Left hindlimb (tissue), 1 donor: ENCODE results near the gene ITPRIP.

Experiments used
- DNase-seq: peaks from one replicate; pipeline ENCODE4 v3.0.0-alpha.2; 2018

ITPRIP gene

DNA sequence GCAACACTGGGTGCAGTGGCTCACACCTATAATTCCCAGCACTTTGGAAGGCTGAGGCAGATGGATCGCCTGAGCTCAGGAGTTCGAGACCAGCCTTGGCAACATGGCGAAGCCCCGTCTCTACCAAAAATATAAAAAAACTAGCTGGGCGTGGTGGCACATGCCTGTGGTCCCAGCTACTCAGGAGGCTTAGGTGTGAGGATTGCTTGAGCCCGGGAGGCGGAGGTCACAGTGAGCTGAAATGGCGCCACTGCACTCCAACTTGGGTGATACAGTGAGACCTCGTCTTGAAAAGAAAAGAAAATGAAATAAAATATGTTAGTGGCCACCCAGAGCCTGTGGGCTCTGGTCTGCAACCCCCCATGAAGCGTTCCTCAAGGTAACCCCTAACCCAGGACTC lies 13.3 kb downstream of the ITPRIP start:
- no peak for DNase-seq

DNA sequence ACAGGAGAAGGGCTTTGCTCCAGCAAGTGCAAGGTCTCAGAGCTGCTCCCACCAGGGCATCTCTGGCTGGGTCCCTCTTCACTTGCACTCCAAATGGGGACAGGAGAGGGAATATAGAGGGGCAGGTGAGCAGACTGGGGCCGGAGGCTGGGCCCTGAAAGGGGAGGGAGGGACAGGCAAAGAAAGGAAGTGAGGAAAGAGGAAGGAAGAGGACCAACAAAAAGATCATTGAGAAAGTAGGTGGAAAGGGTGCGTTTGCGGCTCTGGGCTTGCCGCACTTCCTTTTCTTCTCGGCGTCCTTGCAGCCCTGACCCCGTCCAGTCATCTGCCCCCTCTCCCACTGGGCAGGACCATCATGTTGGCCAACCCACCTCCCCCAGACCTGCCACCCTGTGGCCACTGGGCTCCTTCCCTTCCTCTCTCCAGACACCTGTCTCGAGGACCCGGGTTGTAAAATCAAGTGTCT lies 14.0 kb downstream of the ITPRIP start:
- no peak for DNase-seq

DNA sequence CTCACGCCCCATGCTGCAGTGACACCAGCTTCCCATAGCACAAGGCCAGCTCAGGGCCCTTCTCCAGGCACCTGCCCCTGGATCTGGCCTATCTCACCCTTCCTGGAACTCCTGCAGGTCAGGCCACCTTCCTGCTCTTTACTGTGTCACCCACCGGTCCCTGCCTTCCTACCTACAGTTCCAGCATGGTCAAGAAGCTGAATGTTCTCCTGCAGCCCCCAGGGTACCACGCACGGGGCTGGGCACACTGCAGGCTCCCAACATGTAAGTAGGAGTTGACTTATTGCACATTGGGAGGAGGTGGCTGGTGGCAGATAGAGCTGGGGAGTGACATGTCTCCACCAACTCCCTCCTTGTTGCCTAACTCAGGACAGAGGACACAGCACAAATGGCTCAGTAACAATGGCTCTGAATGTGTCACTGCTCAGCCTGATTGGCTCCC lies 14.5 kb downstream of the ITPRIP start:
- no peak for DNase-seq

DNA sequence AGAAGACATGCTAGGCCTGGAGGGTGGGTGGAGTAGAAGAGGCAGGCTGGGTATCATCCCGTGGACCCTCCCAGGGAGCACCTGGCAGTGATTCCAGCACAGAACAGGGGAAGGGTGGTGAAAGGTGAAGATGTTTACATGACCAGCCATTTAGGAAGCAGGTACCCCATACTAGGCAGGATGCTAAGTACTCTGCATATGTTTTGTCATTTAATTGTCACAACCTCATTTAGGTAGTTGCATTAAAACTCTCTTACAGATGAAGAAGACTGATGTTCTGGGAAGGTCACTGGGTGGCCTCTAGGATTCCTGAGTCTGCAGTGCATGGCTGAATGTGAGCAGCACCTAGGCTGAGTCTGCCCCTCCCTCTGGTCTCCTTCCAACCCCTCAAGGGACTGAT lies 15.2 kb downstream of the ITPRIP start:
- DNase-seq, result no peak

DNA sequence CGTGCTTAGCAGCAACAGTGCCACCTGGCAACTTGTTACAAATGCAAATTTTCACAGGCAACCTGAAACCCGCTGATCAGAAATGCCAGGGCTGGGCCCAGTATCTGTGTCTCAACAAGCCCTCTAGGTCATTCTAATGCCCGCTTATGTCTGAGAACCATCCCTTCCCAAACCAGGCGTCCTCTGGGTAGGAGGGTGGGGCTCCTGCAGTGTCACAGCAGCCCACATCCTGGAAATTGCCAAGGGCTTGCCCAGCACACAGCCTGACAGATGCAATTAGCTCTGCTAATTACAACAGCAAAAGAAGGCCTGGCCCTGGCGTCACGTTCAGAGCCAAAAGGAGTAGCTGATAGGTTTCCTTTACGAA lies 15.9 kb downstream of the ITPRIP start:
- DNase-seq, result no peak

DNA sequence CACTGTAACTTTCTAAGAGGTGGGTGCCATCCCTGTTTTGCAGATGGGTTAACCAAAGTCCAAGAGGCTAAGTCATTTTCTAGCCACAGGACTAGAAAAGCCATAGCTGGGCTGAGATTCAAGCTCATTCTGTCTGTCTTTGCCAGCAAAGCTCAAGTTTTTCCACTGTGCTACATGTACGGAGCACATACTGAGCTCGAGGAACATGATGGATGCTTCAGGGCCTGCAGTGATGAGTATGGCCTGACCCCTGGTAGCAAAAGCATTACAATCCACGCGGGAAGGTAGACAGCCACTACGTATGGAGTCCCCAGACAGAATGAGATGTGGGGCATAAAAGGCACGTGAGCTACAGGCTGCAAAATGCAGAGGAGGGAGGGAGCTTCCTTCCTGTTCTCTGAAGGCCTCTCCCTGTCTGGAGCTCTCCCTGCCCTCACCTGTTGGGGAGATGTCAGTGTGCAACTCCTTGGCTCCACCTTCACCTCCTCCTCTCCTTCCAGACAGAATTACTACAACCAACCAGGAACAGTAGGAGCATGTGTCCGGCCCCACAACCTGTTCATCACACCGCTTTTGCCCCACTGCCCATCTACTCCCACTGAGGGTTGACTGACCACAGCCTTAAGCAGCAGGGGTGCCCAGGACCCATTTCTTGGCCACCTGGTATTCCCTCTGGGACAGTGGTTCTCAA lies 16.4 kb downstream of the ITPRIP start:
- no peak for DNase-seq

DNA sequence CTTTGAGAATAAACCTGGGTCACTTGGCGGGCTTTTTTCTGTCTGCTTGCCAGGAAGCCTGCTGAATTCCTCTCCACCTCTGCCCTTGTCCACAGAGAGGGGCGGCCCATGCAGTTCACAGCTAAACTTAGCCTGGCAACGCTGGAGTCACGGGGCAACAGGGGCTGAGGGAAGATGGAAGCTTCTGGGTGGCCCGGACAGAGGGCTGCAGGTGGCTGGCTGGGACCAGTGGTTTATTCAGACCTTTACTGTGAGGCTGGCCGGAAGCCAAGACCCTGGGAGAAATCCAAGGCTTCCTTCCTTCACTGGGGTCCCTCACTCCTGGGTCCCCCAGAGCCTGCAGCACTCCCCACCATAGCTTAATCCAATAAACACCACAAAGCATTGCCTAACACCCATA lies 17.0 kb downstream of the ITPRIP start:
- DNase-seq, result no peak

DNA sequence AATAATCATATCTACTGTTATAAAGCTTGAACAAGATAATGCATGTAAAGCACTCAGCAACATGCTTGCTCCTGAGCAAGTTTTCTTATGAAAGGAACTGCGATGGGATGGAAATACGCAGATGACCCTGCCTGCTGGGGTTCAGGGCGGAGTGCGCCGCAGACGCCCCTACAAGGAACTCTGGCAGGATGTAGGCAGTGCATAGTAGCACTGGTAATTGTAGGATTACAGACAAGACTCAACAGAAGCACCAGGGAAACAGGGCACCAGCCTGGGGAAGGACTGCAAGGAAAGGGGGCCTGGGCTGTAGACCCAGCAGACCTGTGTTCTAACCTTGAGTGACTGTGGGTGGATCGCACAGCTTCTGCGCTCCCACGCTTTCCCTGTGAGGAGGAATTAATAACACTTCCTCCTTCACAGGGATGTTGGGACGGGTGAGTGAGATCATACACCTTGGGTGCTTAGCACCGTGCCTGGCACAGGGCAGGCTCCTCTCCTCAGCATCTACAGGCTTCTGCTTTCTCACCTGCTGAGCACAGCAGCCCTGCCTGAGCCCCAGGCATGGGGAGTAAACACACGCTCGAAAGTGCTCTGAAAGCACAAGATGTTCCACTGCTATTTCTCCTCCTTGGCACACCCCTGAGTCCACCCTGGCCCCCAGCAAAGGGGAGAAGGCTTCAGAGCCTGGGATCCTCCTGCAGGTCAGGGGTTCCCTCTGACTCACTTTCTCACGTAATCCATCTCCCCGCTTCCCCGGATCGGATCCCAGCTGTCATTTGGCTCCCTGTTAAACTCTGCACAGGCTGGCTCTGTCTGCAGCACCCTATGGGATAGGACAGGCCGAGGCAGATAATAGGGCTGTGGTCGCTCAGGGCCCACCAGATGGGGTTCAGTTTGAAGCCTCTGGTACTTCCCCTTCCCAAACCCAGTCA lies 19.2 kb downstream of the ITPRIP start:
- DNase-seq, result no peak

DNA sequence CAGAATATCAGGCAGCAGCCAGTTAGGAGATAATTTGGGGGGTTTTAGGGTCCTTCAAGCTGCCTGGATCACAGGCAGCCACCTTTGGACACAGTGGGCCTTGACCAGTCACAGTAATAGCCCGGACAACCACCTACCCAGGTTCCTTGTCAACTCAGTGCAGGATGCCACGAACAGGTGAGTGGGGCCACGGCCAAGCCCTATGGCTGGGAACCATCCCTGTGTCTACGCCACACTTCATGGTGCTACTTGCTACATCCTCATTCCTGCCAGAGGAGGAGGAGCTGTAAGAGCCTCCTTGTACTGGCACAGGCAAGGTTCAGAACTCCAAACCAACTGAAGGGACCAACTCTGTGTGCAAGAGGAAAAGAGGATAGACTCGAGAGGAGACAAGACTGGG lies 19.9 kb downstream of the ITPRIP start:
- no peak for DNase-seq

DNA sequence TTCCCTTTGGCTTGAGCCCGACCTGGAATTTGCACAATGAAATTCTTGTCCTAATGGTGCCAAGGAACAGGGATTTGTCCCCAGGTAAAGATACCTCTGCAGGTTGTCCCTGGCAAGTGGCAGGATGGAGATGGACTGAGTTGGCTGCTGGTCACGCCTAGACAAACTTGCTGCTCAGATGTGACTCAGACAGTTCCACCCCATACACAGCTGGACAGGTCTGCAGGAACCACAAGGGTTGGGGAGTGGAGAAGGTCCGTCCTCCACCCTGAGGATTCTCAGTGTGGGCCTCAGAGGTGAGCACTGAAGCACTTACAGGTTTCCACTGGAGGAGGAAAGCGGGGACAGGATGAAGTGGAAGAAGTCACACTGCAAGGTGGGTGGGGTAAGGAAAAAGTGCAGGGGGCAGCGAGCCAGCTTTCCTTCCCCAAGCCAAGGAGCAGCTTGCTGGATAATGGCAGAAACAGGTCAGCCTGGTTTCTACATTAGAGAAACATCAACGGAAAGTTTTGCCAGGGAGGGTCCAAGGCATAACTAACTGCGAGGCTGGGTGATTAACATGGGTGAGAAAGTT lies 20.5 kb downstream of the ITPRIP start:
- DNase-seq, result no peak

DNA sequence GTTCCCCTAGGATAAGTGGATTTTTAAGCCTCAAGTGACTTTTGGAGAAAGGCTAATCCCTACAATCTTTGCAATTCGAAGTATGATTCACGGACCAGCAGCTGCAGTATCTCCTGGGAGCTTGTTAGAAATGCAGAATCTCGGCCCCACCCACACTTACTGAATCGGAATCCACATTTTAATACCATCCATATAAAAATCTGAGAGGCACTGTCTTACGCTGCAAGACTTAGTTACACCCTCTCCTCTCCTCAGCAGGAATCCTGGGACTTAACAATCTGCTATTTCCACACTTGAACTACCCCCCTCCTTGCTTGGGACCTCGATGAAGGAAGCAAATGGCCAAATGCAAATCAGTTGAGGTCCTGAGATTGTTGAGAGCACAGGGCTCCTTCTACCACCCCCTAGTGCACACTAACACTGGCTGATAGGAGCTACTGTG lies 21.0 kb downstream of the ITPRIP start:
- DNase-seq, result no peak

DNA sequence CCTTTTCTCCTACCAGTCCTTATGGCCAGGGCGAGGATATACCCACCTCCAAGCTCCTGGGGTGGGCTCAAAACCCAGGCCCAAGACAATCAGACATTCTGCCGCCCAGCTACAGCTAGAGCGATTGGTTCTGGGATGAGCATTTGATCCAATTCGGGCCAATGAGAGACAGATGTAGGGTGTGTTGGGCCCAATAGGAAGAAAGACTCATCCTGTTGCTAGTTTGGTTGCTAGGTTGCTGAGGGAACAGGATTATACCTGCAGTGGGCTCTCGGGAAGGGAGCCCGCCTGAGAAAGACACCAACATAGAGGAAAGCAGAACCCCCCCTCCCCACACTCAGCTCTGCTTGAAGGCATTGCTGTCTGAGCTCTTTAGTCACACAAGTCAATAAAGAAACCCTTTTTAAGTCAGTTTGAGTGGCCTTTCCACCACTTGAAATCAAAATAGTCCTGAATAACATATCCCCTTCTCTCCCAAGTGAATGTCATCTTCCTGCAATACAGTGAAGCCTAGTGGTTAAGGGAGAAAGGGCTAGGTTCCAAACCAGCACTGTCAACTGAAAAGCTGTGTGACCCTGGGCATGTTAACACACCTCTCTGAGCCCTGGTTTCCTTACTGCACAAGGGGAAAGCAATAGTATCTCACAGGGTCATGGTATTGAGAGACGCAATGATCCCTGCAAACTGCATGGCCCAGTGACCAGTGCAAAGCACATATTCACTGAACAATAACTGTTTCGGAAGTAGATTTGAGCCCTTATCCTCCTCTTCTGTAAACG lies 21.8 kb downstream of the ITPRIP start:
- no peak for DNase-seq

DNA sequence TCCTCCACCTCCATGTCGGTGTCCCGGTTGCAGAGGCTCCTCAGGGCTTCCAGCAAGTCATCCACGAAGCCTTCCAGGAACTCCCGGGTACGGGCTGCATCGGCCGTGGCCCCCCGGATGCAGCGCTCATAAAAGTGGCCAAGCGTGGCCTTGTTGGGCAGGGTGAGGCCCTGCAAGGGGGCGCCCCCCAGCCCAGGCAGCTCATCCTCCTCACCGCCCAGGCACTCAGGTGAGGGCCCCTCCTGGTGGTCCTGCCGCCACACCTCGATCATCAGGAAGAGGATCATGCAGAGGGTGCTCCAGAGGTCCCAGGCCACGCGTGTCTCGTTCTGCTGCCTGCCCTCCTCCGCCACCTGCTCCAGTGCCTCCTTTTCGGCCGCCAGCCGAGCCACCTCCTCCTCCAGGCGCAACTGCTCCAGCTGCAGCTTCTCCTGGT lies 22.8 kb downstream of the ITPRIP start:
- no peak for DNase-seq

DNA sequence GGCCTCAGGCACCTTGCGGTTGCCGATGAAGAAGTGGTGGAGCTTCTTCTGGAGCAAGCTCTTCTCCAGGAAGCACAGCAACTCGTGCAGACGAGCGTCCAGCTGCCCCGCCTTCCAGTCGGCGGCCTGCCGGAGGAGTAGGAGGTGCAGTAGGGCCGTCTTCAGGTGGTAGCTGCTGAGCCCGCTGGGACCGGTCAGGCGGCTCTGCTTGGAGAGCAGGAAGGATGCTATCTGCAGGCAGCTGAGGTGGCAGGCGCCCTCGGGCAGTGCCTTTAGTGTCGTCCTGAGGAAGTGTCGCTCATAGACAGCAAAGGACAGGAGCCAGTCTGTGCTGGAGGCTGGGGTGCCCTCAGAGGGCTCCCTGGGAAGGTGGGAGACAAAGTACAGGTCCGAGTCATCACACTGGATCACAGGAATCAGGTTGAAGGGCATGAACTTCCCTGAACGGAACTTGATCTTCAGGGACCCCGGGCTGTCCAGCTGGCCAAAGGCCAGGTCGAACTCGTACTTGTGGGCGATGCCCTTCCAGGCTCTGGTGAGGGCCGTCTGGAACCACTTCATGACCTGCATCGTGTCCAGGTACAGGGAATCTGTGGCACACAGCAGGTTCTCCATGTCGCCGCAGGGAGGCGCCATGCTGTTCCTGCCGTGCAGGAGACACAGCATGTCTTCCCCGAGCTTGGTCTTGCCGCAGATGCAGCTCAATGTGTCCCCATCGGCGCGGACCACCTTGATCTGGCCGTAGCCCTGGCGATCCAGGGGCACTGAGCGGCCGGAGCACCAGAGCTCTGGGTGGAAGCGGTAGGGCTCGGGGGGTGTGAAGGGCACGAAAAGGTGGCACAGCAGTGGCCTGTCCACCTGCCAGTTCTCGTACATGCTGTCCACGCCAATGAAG lies 23.4 kb downstream of the ITPRIP start:
- DNase-seq, result no peak

DNA sequence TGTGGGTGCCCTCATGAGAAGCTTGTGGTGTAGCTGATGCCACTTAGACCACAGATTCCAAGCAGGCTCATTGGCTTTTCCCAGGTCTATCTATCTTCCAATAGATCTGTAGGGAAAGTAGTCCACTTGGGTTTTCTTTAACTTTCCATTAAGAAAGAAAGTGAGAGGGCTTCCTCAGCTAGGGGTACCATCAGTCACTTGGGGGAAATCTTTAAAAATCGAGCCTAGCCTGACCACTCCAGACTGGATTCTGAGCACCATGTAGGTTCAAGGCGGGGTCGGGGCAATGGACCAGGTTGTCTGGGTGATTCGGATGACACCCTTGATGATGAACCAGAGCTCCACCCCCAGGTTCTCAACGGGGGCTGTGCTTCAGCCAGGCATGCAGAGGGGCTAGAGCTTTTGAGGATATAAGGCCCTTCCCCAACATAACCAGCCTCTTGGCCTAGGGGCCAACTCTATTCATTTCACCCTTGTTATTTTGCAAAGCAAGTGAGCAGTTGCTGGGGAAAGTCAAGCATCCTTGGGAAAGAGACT lies 27.0 kb downstream of the ITPRIP start:
- DNase-seq, result no peak

DNA sequence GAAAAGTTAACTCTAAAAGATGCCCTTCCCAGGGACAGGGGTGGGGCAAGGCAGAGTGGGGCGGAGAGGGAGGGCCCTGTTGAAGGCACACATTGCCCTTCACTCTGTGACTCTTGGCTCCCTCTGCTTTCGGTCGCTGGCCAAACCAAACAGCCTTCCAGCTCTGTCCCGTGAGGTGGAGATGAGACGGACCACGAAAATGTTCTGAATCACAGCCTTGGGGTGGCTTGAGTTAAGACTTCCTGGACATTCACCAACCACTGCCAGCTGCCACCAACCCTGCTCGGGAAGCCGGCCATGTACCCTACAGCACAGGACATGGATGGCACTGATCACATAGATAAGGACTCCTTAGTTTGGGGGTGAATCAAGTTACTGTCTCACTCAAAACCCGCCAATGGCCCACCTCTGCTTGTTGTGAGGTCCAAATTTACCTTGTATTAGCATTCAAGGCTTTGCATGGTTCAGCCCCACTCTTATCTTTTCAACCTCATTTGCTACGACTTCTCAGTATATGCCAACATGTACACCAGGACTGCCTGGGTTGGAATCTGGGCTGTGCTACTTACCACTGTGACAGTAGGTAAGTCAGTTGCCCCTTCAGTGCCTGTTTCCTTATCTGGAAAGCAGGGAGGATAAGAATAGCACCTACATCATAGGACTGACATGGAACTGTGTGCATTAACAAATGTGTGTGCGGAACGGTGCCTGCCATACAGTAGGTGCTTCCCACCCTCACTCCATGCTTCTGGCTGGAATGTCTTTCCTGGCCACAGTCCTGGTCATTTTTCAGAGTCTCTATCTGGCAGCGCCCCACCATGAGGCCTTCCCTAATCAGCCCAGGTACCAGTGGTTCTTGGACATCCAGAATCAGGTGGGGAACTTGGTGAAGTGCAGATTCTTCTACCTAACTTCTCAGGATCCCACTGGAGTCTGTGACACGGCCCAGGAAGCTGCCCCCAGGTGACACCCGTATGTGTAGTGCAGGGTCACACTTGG lies 28.0 kb downstream of the ITPRIP start:
- no peak for DNase-seq

DNA sequence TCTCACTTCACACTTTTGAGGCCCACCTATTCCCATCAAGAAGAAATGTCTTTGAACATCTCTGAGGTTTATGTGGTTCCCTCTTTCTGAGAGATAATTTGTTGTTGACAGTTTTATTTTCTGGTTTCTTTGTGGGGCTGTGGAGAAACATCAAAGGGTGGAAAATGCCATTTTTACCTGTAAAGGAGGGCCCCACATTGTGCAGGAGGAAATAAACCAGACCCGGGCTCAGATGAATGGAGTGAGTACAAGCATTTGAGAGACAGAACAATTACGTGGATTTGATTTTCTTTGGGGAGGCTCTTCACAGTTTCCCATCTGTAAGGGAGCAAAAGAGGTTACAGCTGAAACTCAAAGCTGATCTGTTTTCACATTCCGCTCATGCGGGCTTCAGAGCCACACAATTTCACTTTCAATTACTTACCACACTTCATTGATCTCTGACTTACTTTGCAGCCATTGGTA lies 29.8 kb downstream of the ITPRIP start:
- no peak for DNase-seq

DNA sequence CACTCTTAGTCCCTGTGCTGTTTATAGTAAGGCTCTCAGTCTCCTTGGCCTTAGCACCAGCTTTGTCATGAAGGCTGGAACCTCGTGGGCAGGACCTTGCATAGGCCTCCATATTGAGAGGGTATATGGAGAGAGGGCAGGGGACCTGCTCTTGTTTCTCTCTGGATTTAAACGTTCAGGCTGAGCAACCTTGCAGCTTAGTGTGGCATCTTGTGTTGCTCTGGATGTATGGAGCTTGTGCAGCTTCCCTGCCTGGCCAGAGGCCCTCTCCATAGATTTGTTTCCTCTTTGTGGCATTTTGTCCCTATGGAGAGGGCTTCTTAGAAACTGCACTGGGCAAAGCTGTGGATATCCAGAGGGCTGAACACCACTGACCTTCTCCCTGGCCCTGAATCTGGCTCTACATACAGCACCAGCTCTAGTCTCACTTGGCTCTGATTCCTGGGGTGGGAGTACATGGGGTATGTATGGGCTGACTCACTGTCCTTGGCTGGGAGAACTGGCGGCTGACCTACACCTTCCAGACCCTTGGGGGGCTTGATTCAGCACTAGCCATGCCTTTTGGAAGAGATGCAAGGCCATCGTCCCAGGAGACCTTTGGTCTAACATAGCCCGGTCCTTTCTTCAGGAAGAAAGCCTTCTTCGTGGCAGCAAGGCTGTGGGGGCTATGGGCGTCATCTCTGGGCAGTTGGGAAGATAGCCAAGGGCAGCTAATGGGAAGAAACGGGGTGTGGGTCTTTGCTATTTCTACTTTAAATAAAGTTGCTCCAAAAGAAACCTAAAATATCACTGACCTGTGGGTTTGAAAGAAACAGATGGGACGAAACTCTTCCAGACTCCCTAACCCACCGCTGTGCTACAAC lies 30.5 kb downstream of the ITPRIP start:
- DNase-seq, result no peak

DNA sequence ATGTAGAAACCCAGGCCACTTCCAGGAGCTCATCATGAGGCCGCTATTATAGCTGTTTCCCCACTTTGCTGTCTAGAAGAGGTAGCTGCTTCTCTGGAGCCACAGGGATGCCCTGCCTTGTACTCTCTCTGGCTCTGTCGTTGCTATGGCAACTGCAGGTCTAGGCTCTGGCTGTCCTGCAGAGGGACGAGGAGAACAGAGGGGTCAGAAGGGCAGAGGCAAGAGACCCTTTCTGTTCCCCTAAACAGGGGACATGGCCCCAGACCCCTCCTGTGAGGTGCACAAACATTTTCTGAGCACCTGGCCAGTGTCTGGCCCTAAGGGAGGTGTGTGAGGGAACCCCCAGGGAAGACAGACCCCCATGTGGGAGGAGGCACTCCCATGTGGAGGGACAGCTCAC lies 31.4 kb downstream of the ITPRIP start:
- no peak for DNase-seq
